SK-N-DZ (cell line): ENCODE results near the gene SLC38A2.
"Not testable (repeated sequence)": the region's sequence is repeated elsewhere in the genome, so short reads cannot be mapped to it uniquely, and the experiment has no call there.

Experiments used
- DNase-seq: peaks from one replicate; pipeline ENCODE4 v3.0.0-alpha.2; 2015; ENCODE audit warnings: low spot score

The SLC38A2 gene

DNA sequence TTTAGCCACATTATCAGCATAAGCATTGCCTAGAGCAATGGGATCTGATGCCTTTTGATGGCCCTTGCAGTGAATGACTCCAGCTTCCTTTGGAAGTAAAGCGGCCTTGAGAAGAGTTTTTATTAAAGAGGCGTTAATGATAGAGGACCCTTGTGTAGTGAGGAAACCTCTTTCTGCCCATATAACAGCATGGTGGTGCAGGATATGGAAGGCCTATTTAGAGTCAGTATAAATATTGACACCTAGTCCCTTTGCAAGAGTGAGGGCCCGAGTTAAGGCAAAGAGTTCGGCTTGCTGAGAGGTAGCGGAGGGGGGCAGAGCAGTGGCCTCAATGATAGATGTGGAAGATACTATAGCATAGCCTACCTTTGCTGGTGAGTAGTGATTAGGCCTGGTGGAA is 47.5 kb downstream of the SLC38A2 start:
- not testable (repeated sequence) for DNase-seq

GRCh38 chr12:46320731-46321130 is 51.8 kb downstream of the SLC38A2 start:
- DNase-seq: no peak

DNA sequence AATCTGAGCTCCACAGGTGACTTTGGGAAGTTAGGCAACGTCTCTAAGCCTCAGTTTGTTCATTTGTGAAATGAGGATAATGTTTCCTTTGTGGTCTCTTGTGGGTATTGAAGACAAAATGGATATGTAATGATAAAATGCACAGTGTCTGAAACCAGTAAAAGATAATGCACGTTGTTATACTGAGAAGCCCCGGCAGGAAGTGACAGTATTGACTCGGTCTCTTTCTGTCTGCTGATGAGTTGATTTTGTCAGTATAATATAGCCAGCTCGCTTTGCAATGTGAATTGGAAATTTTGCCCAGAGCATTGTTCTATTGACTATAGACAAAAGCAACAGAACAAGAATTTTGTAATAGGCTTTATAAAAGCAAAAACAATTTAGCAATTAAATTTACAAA is 54.5 kb downstream of the SLC38A2 start:
- DNase-seq: no peak
